Skeletal muscle cell (primary cell): ENCODE measurements around the gene RIN3.

Experiments
- DNase-seq: peaks from one replicate; pipeline ENCODE4 v3.0.0-alpha.2; 2010; ENCODE audit warnings: low read depth
- H3K4me3 ChIP-seq: 2 replicates; pipeline ENCODE4 v1.5.1; 2011; ENCODE audit warnings: low read depth, mild to moderate bottlenecking, control low read depth, low read length, moderate library complexity

The RIN3 gene

GRCh38 chr14:92484132-92484823, 29.3 kb upstream of the RIN3 start:
- DNase-seq: no peak
- H3K4me3 ChIP-seq: no peak overlapping the region

- no peak for DNase-seq
- H3K4me3 ChIP-seq: no peak overlapping the region
Observed at GRCh38 chr14:92486881-92487280, 26.7 kb upstream of the RIN3 start.

- no peak for DNase-seq
- no peak overlapping the region for H3K4me3 ChIP-seq
Observed at GRCh38 chr14:92487513-92488133, 26.0 kb upstream of the RIN3 start.

- DNase-seq: no peak
- H3K4me3 ChIP-seq: no peak overlapping the region
Observed at GRCh38 chr14:92489394-92490238, 24.0 kb upstream of the RIN3 start.

- H3K4me3 ChIP-seq: no peak overlapping the region
- no peak for DNase-seq
Observed at GRCh38 chr14:92490239-92490959, 23.2 kb upstream of the RIN3 start.

GRCh38 chr14:92491782-92492181, 21.8 kb upstream of the RIN3 start:
- no peak for DNase-seq
- H3K4me3 ChIP-seq: no peak overlapping the region

GRCh38 chr14:92492258-92492657, 21.3 kb upstream of the RIN3 start:
- H3K4me3 ChIP-seq: no peak overlapping the region
- no peak for DNase-seq

GRCh38 chr14:92493024-92493423, 20.6 kb upstream of the RIN3 start:
- DNase-seq: no peak
- no peak overlapping the region for H3K4me3 ChIP-seq

- H3K4me3 ChIP-seq: no peak overlapping the region
- no peak for DNase-seq
Observed at GRCh38 chr14:92493492-92493891, 20.1 kb upstream of the RIN3 start.

- DNase-seq: no peak
- no peak overlapping the region for H3K4me3 ChIP-seq
Observed at GRCh38 chr14:92494512-92494911, 19.1 kb upstream of the RIN3 start.

GRCh38 chr14:92495027-92495426, 18.6 kb upstream of the RIN3 start:
- peak; percentile 63 for DNase-seq
- no peak overlapping the region for H3K4me3 ChIP-seq

- no peak for DNase-seq
- no peak overlapping the region for H3K4me3 ChIP-seq
Observed at GRCh38 chr14:92496191-92496857, 17.3 kb upstream of the RIN3 start.

GRCh38 chr14:92497391-92497790, 16.2 kb upstream of the RIN3 start:
- DNase-seq: no peak
- no peak overlapping the region for H3K4me3 ChIP-seq

- no peak overlapping the region for H3K4me3 ChIP-seq
- no peak for DNase-seq
Observed at GRCh38 chr14:92499234-92499633, 14.3 kb upstream of the RIN3 start.

- no peak overlapping the region for H3K4me3 ChIP-seq
- DNase-seq: no peak
Observed at GRCh38 chr14:92500491-92500941, 13.1 kb upstream of the RIN3 start.

GRCh38 chr14:92501891-92502351, 11.7 kb upstream of the RIN3 start:
- DNase-seq: no peak
- no peak overlapping the region for H3K4me3 ChIP-seq

- H3K4me3 ChIP-seq: no peak overlapping the region
- no peak for DNase-seq
Observed at GRCh38 chr14:92502541-92503286, 10.9 kb upstream of the RIN3 start.

- DNase-seq: no peak
Observed at GRCh38 chr14:92503756-92504491, 9.7 kb upstream of the RIN3 start.

More at GRCh38 chr14:92503756-92504491, 9.7 kb upstream of the RIN3 start:
- H3K4me3 ChIP-seq: no peak overlapping the region
